SK-N-SH (cell line): ENCODE results near the gene CDC25B. TPM values are rescaled to one million over a fixed set of nuclear protein-coding genes. Genes with fewer than 3 reads are reported as not detected.
A peak's percentile ranks its signal among the peaks of the same experiment; 100 is the strongest.

ENCODE experiments used
- CTCF ChIA-PET: fragments of 300-600, 350-600 bp; formaldehyde crosslinking; extraction: SDS; loops from one replicate; lab custom pipeline; 2021; lab: Yijun Ruan, JAX
- POLR2A ChIA-PET: fragments of 350-600 bp; sonication (Branson Sonifier 250); formaldehyde crosslinking; extraction: SDS; loops from one replicate; lab custom pipeline; 2020; ENCODE audit warnings: antibody characterized with exemption, inconsistent platforms; lab: Yijun Ruan, JAX
- DNase-seq: peaks from one replicate; pipeline ENCODE4 v3.0.0; 2012
- H2AFZ ChIP-seq: fragments of 200-600 bp; sonication (generic); 2 replicates; pipeline ENCODE4 v1.8.1; 2016; ENCODE audit warnings: antibody characterized with exemption, mild to moderate bottlenecking, low read depth
- H3F3A ChIP-seq: fragments of 200-600 bp; sonication (generic); replicated peaks from 2 replicates; pipeline ENCODE3; 2016; ENCODE audit warnings: antibody characterized with exemption, mild to moderate bottlenecking; ENCODE audit not compliant: insufficient read depth
- H3K27ac ChIP-seq, 2 experiments: fragments of 200-500 bp in 1 of 2; fragments of 200-600 bp in 1 of 2; sonication (Bioruptor generic) in 1 of 2; sonication (generic), shearing (Covaris generic) in 1 of 2; 2 replicates each; pipeline versions ENCODE4 v1.5.1 to v1.6.1; 2014 to 2016; ENCODE audit warnings: low read depth in 2 of 2, inconsistent platforms in 1 of 2, low read length in 1 of 2, mild to moderate bottlenecking in 1 of 2, mixed read lengths in 1 of 2
- H3K27me3 ChIP-seq: fragments of 200-600 bp; sonication (generic), shearing (Covaris generic); 2 replicates; pipeline ENCODE4 v1.6.1; 2016; ENCODE audit warnings: mixed run types; ENCODE audit not compliant: insufficient read depth
- H3K36me3 ChIP-seq, 2 experiments: fragments of 200-500 bp in 1 of 2; fragments of 200-600 bp in 1 of 2; sonication (Bioruptor generic) in 1 of 2; sonication (generic) in 1 of 2; replicated peaks in 1 of 2; 2 replicates each; pipeline versions ENCODE3 to v1.5.1; 2014 to 2016; ENCODE audit warnings: low read length in 1 of 2, mild to moderate bottlenecking in 1 of 2; ENCODE audit not compliant: insufficient read depth in 2 of 2, control insufficient read depth in 1 of 2
- H3K4me1 ChIP-seq, 2 experiments: fragments of 200-500 bp in 1 of 2; fragments of 200-600 bp in 1 of 2; sonication (Bioruptor generic) in 1 of 2; sonication (generic), shearing (Covaris generic) in 1 of 2; 2 replicates each; pipeline versions ENCODE4 v1.5.1 to v1.6.1; 2014 to 2016; ENCODE audit warnings: low read depth in 1 of 2, low read length in 1 of 2, mixed run types in 1 of 2; ENCODE audit not compliant: insufficient read depth in 2 of 2, control insufficient read depth in 1 of 2
- H3K4me2 ChIP-seq: fragments of 200-600 bp; sonication (generic), shearing (Covaris generic); 2 replicates; pipeline ENCODE4 v1.6.1; 2017; ENCODE audit warnings: mixed run types
- H3K4me3 ChIP-seq, 2 experiments: fragments of 200-500 bp in 1 of 2; fragments of 200-600 bp in 1 of 2; sonication (Bioruptor generic) in 1 of 2; sonication (generic), shearing (Covaris generic) in 1 of 2; 2 replicates each; pipeline versions ENCODE4 v1.5.1 to v1.8.1; 2014 to 2016; ENCODE audit warnings: low read depth in 2 of 2, inconsistent platforms in 1 of 2, low read length in 1 of 2, mild to moderate bottlenecking in 1 of 2, mixed read lengths in 1 of 2, moderate library complexity in 1 of 2
- H3K79me2 ChIP-seq: fragments of 200-600 bp; sonication (generic); 2 replicates; pipeline ENCODE4 v1.8.1; 2017; ENCODE audit warnings: mild to moderate bottlenecking; ENCODE audit not compliant: insufficient read depth
- H3K9ac ChIP-seq: fragments of 200-600 bp; sonication (generic); 2 replicates; pipeline ENCODE4 v1.6.1; 2017; ENCODE audit warnings: mixed run types
- H3K9me2 ChIP-seq: fragments of 200-600 bp; sonication (generic); 2 replicates; pipeline ENCODE4 v1.6.1; 2017; ENCODE audit warnings: mixed run types
- H3K9me3 ChIP-seq: fragments of 200-600 bp; sonication (generic); 2 replicates; pipeline ENCODE4 v1.6.1; 2017; ENCODE audit warnings: mixed run types, mild to moderate bottlenecking, moderate library complexity
- H4K20me1 ChIP-seq: fragments of 200-600 bp; sonication (generic); 2 replicates; pipeline ENCODE4 v1.6.1; 2017; ENCODE audit warnings: mild to moderate bottlenecking, mixed run types; ENCODE audit not compliant: insufficient read depth
- CHD2 ChIP-seq: fragments of 150-350 bp; IDR thresholded peaks from 2 replicates; pipeline ENCODE4 v1.6.1; 2018; ENCODE audit warnings: low read length; ENCODE audit not compliant: partially characterized antibody
- CTCF ChIP-seq: fragments of 200-600 bp; sonication (generic); IDR thresholded peaks from 2 replicates; pipeline ENCODE4 v1.6.1; 2017; ENCODE audit warnings: antibody characterized with exemption, mild to moderate bottlenecking, moderate library complexity
- EP300 ChIP-seq, 2 experiments: IDR thresholded peaks; 2 replicates each; pipeline versions ENCODE4 v1.4.0 to v1.6.1; 2012; ENCODE audit warnings: borderline replicate concordance in 1 of 2, low read depth in 1 of 2, low read length in 1 of 2
- FOSL2 ChIP-seq: IDR thresholded peaks from 2 replicates; pipeline ENCODE4 v1.4.0; 2012; ENCODE audit warnings: low read depth, mild to moderate bottlenecking, moderate library complexity, borderline replicate concordance
- FOXJ3 ChIP-seq: sonication (generic); formaldehyde crosslinking; IDR thresholded peaks from 2 replicates; pipeline ENCODE4 v1.5.1; 2020; ENCODE audit warnings: mild to moderate bottlenecking, missing genetic modification reagents
- FOXM1 ChIP-seq: IDR thresholded peaks from 2 replicates; pipeline ENCODE4 v1.4.0; 2012; ENCODE audit warnings: low read depth, mild to moderate bottlenecking
- GABPA ChIP-seq: IDR thresholded peaks from 2 replicates; pipeline ENCODE4 v1.4.0; 2012; ENCODE audit warnings: low read depth, mild to moderate bottlenecking
- JUND ChIP-seq: IDR thresholded peaks from 2 replicates; pipeline ENCODE4 v1.4.0; 2012
- MEF2A ChIP-seq: IDR thresholded peaks from 2 replicates; pipeline ENCODE4 v1.4.0; 2012; ENCODE audit warnings: low read depth, borderline replicate concordance
- NFIC ChIP-seq: IDR thresholded peaks from 2 replicates; pipeline ENCODE4 v1.4.0; 2012; ENCODE audit warnings: borderline replicate concordance
- RAD21 ChIP-seq: IDR thresholded peaks from 2 replicates; pipeline ENCODE4 v1.6.1; 2012; ENCODE audit warnings: mild to moderate bottlenecking, low read length
- RCOR1 ChIP-seq: fragments of 150-350 bp; IDR thresholded peaks from 2 replicates; pipeline ENCODE4 v1.6.1; 2017; ENCODE audit warnings: antibody characterized with exemption, low read length
- SIN3A ChIP-seq: IDR thresholded peaks from 2 replicates; pipeline ENCODE4 v1.6.1; 2012; ENCODE audit warnings: low read depth, mild to moderate bottlenecking, low read length, moderate library complexity, borderline replicate concordance
- TAF1 ChIP-seq: IDR thresholded peaks from 2 replicates; pipeline ENCODE4 v1.6.1; 2012; ENCODE audit warnings: low read depth, mild to moderate bottlenecking, low read length, moderate library complexity, borderline replicate concordance
- TCF12 ChIP-seq: IDR thresholded peaks from 2 replicates; pipeline ENCODE4 v1.4.0; 2012
- TEAD4 ChIP-seq: IDR thresholded peaks from 2 replicates; pipeline ENCODE4 v1.4.0; 2012; ENCODE audit warnings: mild to moderate bottlenecking, borderline replicate concordance; ENCODE audit not compliant: insufficient read depth
- USF1 ChIP-seq: IDR thresholded peaks from 2 replicates; pipeline ENCODE4 v1.4.0; 2012; ENCODE audit warnings: low read depth, borderline replicate concordance
- USF2 ChIP-seq: fragments of 150-350 bp; IDR thresholded peaks from 2 replicates; pipeline ENCODE4 v1.6.1; 2017; ENCODE audit warnings: antibody characterized with exemption, low read length, low read depth, borderline replicate concordance
- WGBS: methylation state at CpG from one replicate; pipeline ENCODE4 v1.1.6; 2017; ENCODE audit warnings: low lambda C conversion rate; 5-methylcytosine and 5-hydroxymethylcytosine counted together
- polyA plus RNA-seq, 3 experiments: library from polyadenylated mRNA; depleted of rRNA; stranded (reverse); fragments of >200 nt; gene quantifications; 2 replicates each; pipeline ENCODE4 v1.2.3, GENCODE V29; 2012
- TF ChIP-seq, protein P1 (sequence below): IDR thresholded peaks from 2 replicates; pipeline ENCODE4; 2012
- TF ChIP-seq, protein P2 (sequence below): IDR thresholded peaks from 2 replicates; pipeline ENCODE4 v1.4.0; 2012; ENCODE audit warnings: low read depth
- TF ChIP-seq, protein P3 (sequence below): IDR thresholded peaks from 2 replicates; pipeline ENCODE4 v1.6.1; 2012; ENCODE audit warnings: mild to moderate bottlenecking, low read depth, low read length, moderate library complexity

CDC25B gene
- polyA plus RNA-seq, 1 of the 3 experiments (the other 2 are of a cell fraction): 56.5 TPM

- TF ChIP-seq CHD2 (no peak), RAD21 (peak; percentile 34), GABPA (no peak), USF1 (no peak), TAF1 (no peak), TCF12 (no peak)
- TF ChIP-seq, protein P1, sequence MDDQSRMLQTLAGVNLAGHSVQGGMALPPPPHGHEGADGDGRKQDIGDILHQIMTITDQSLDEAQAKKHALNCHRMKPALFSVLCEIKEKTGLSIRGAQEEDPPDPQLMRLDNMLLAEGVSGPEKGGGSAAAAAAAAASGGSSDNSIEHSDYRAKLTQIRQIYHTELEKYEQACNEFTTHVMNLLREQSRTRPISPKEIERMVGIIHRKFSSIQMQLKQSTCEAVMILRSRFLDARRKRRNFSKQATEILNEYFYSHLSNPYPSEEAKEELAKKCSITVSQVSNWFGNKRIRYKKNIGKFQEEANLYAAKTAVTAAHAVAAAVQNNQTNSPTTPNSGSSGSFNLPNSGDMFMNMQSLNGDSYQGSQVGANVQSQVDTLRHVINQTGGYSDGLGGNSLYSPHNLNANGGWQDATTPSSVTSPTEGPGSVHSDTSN: no peak
Measured at GRCh38 chr20:3749689-3750531, 46.2 kb upstream of the CDC25B start (continued).

- Histone ChIP-seq H3K27me3 (no peaks in the 10 kb centered on the region), H3K9me3 (no peaks in the 10 kb centered on the region), H3K4me2 (no peak overlapping the region), H3K9me2 (no peaks in the 10 kb centered on the region), H3K4me1 (peaks cover 0 to 6% of the 10 kb centered on the region in 2 experiments; a peak in 1 of 4 replicates), H2AFZ (no peak overlapping the region), H3K36me3 (peaks cover 0 to 7% of the 10 kb centered on the region in 2 experiments), H3K27ac (no peak overlapping the region), H3K9ac (no peak overlapping the region), H3F3A (no peaks in the 10 kb centered on the region), H4K20me1 (no peaks in the 10 kb centered on the region), H3K79me2 (no peaks in the 10 kb centered on the region), H3K4me3 (no peak overlapping the region)
- WGBS: 95% methylated on average over 31 of the region's 31 CpGs
- POLR2A ChIA-PET: interaction anchor here (3.6 kb wide), 1 partner anchor 17 kb away, joined by 13 read pairs; the partner anchor contains the start of gene ADISSP
- CTCF ChIA-PET: interaction anchor here (0.7 to 9.8 kb wide), 11 partner anchors 11 to 104 kb away, joined by 3 to 151 read pairs (median 9); partner anchors contain the start of genes ADISSP, AP5S1, GFRA4 and SPEF1
- DNase-seq: no peak
- TF ChIP-seq FOSL2: no peak
- TF ChIP-seq TAF1: no peak
- no peak for TF ChIP-seq FOXJ3 (CRISPR knock-in tag)
- no peak for TF ChIP-seq USF1
- no peak for TF ChIP-seq TCF12
- no peak for TF ChIP-seq JUND
- no peak for TF ChIP-seq MEF2A
- no peak; the same call in 1 of the 2 replicates for TF ChIP-seq CTCF
- no peak for TF ChIP-seq SIN3A
- no peak for TF ChIP-seq USF2
- TF ChIP-seq, protein P2, sequence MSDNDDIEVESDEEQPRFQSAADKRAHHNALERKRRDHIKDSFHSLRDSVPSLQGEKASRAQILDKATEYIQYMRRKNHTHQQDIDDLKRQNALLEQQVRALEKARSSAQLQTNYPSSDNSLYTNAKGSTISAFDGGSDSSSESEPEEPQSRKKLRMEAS: no peak
- TF ChIP-seq FOXM1: no peak
- no peak for TF ChIP-seq EP300 (IDR thresholded peaks at IDR 0.05; ENCODE audit: borderline replicate concordance in 1 of 2, low read depth in 1 of 2, low read length in 1 of 2)
- TF ChIP-seq NFIC: no peak
- no peak for TF ChIP-seq RCOR1
- TF ChIP-seq, protein P3, sequence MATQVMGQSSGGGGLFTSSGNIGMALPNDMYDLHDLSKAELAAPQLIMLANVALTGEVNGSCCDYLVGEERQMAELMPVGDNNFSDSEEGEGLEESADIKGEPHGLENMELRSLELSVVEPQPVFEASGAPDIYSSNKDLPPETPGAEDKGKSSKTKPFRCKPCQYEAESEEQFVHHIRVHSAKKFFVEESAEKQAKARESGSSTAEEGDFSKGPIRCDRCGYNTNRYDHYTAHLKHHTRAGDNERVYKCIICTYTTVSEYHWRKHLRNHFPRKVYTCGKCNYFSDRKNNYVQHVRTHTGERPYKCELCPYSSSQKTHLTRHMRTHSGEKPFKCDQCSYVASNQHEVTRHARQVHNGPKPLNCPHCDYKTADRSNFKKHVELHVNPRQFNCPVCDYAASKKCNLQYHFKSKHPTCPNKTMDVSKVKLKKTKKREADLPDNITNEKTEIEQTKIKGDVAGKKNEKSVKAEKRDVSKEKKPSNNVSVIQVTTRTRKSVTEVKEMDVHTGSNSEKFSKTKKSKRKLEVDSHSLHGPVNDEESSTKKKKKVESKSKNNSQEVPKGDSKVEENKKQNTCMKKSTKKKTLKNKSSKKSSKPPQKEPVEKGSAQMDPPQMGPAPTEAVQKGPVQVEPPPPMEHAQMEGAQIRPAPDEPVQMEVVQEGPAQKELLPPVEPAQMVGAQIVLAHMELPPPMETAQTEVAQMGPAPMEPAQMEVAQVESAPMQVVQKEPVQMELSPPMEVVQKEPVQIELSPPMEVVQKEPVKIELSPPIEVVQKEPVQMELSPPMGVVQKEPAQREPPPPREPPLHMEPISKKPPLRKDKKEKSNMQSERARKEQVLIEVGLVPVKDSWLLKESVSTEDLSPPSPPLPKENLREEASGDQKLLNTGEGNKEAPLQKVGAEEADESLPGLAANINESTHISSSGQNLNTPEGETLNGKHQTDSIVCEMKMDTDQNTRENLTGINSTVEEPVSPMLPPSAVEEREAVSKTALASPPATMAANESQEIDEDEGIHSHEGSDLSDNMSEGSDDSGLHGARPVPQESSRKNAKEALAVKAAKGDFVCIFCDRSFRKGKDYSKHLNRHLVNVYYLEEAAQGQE: no peak
- no peak for TF ChIP-seq TEAD4
Measured at GRCh38 chr20:3751305-3751674, 44.8 kb upstream of the CDC25B start.
